ENCODE measurements around the gene SEC24B.
"Not testable (repeated sequence)": the region's sequence is repeated elsewhere in the genome, so short reads cannot be mapped to it uniquely, and the experiment has no call there.

The SEC24B gene

DNA sequence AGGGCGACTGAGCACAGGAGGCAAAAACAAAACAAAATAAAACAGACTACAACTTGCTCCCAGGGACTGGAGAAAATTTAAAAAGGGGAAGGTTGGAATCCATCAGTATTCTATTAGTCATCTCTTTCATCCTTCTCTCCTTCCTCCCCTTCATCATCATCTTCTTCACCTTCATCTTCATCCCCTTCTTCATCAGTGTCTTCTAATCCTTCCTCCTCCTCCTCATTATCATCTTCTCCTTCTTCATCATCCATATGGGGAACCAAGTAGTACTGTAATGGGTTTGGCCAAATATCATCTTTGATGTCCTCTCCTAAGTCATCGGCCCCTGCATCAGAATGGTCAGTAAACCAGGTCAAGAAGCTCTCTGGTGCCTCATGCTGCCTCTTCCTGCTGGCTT lies 119.5 kb downstream of the SEC24B start:
- H2BK12ac ChIP-seq (ENCODE audit: low read length in 2 of 2), result no peak overlapping the region
- no peak overlapping the region for H3K27ac ChIP-seq (ENCODE audit: low read length, poor library complexity, severe bottlenecking)
- H3K23ac ChIP-seq (ENCODE audit: low read length in 2 of 2), result no peak overlapping the region
- peaks cover 2 to 7% of the 10 kb centered on the region in 2 experiments for H3K36me3 ChIP-seq (ENCODE audit: control insufficient read depth in 1 of 2, insufficient read depth in 2 of 2, low read depth in 1 of 2, low read length in 2 of 2)
- H2AFZ ChIP-seq (ENCODE audit: low read depth, low read length), result no peak overlapping the region
- no peaks in the 10 kb centered on the region for H3K9me3 ChIP-seq (ENCODE audit: control insufficient read depth, low read length)
- H4K91ac ChIP-seq (ENCODE audit: low read length), result no peak overlapping the region
- H2AK5ac ChIP-seq (ENCODE audit: low read length, severe bottlenecking), result no peak overlapping the region
- H3K18ac ChIP-seq (ENCODE audit: low read depth in 1 of 2, low read length in 2 of 2), result no peak overlapping the region
- no peak overlapping the region for H3K4me2 ChIP-seq (ENCODE audit: low read length, poor library complexity, severe bottlenecking)
- H4K8ac ChIP-seq (ENCODE audit: low read length), result no peak overlapping the region
- no peak overlapping the region for H2BK15ac ChIP-seq (ENCODE audit: low read depth, poor library complexity, severe bottlenecking)
- H2BK5ac ChIP-seq (ENCODE audit: low read depth, low read length, poor library complexity, severe bottlenecking), result no peak overlapping the region
- no peak overlapping the region for H3K4ac ChIP-seq (ENCODE audit: low read depth in 1 of 2, low read length in 2 of 2)
- H3K27me3 ChIP-seq (ENCODE audit: control insufficient read depth in 1 of 2, insufficient read depth in 1 of 2, low read length in 2 of 2), result no peaks in the 10 kb centered on the region
- H3K79me1 ChIP-seq (replicated peaks; ENCODE audit: low read length, poor library complexity, severe bottlenecking), result no peaks in the 10 kb centered on the region
- peaks cover 2% of the 10 kb centered on the region for H3K4me1 ChIP-seq (ENCODE audit: control insufficient read depth, insufficient read depth, low read depth, low read length)
- 100% methylated on average over 1 of the region's 2 CpGs for WGBS
- DNase-seq, result no peak
- no peak overlapping the region for H2BK120ac ChIP-seq (ENCODE audit: low read depth, low read length)
- no peak overlapping the region for H3K9ac ChIP-seq (ENCODE audit: low read length)
- H3K14ac ChIP-seq (ENCODE audit: low read length in 2 of 2), result no peak overlapping the region
- H3K4me3 ChIP-seq (ENCODE audit: insufficient read depth in 1 of 2, low read depth in 1 of 2, low read length in 2 of 2), result no peak overlapping the region

- Histone ChIP-seq H3K36me3 (ENCODE audit: control insufficient read depth in 1 of 2, insufficient read depth in 2 of 2, low read depth in 1 of 2, low read length in 2 of 2) (peaks cover 0 to 7% of the 10 kb centered on the region in 2 experiments), H3K79me1 (replicated peaks; ENCODE audit: low read length, poor library complexity, severe bottlenecking) (no peaks in the 10 kb centered on the region), H4K8ac (ENCODE audit: low read length) (no peak overlapping the region), H3K27me3 (ENCODE audit: control insufficient read depth in 1 of 2, insufficient read depth in 1 of 2, low read length in 2 of 2) (no peaks in the 10 kb centered on the region), H2BK120ac (ENCODE audit: low read depth, low read length) (no peak overlapping the region), H4K91ac (ENCODE audit: low read length) (no peak overlapping the region), H3K18ac (ENCODE audit: low read depth in 1 of 2, low read length in 2 of 2) (no peak overlapping the region), H3K14ac (ENCODE audit: low read length in 2 of 2) (no peak overlapping the region), H2AK5ac (ENCODE audit: low read length, severe bottlenecking) (no peak overlapping the region), H3K9ac (ENCODE audit: low read length) (no peak overlapping the region), H3K9me3 (ENCODE audit: control insufficient read depth, low read length) (no peaks in the 10 kb centered on the region), H2BK15ac (ENCODE audit: low read depth, poor library complexity, severe bottlenecking) (no peak overlapping the region), H3K27ac (ENCODE audit: low read length, poor library complexity, severe bottlenecking) (no peak overlapping the region), H2AFZ (ENCODE audit: low read depth, low read length) (no peak overlapping the region), H2BK5ac (ENCODE audit: low read depth, low read length, poor library complexity, severe bottlenecking) (no peak overlapping the region), H2BK12ac (ENCODE audit: low read length in 2 of 2) (no peak overlapping the region), H3K4ac (ENCODE audit: low read depth in 1 of 2, low read length in 2 of 2) (no peak overlapping the region), H3K4me3 (ENCODE audit: insufficient read depth in 1 of 2, low read depth in 1 of 2, low read length in 2 of 2) (no peak overlapping the region), H3K23ac (ENCODE audit: low read length in 2 of 2) (no peak overlapping the region), H3K4me2 (ENCODE audit: low read length, poor library complexity, severe bottlenecking) (no peak overlapping the region), H3K4me1 (ENCODE audit: control insufficient read depth, insufficient read depth, low read depth, low read length) (peaks cover 3% of the 10 kb centered on the region)
- DNase-seq, result no peak
- 100% methylated on average over 2 of the region's 3 CpGs for WGBS
Observed at GRCh38 chr4:109554971-109555370, 121.4 kb downstream of the SEC24B start.

GRCh38 chr4:109557433-109557832 lies 123.8 kb downstream of the SEC24B start:
- WGBS, result over 99% methylated on average over 27 of the region's 28 CpGs
- H3K9me3 ChIP-seq (ENCODE audit: control insufficient read depth, low read length), result no peaks in the 10 kb centered on the region
- peaks cover 0 to 9% of the 10 kb centered on the region in 2 experiments for H3K36me3 ChIP-seq (ENCODE audit: control insufficient read depth in 1 of 2, insufficient read depth in 2 of 2, low read depth in 1 of 2, low read length in 2 of 2)
- H3K23ac ChIP-seq (ENCODE audit: low read length in 2 of 2), result no peak overlapping the region
- peaks cover 5% of the 10 kb centered on the region for H3K4me1 ChIP-seq (ENCODE audit: control insufficient read depth, insufficient read depth, low read depth, low read length)
- peaks cover under 1% of the 10 kb centered on the region for H3K79me1 ChIP-seq (replicated peaks; ENCODE audit: low read length, poor library complexity, severe bottlenecking)
- H2BK12ac ChIP-seq (ENCODE audit: low read length in 2 of 2), result no peak overlapping the region
- no peak overlapping the region for H4K8ac ChIP-seq (ENCODE audit: low read length)
- no peaks in the 10 kb centered on the region for H3K27me3 ChIP-seq (ENCODE audit: control insufficient read depth in 1 of 2, insufficient read depth in 1 of 2, low read length in 2 of 2)
- no peak for DNase-seq
- H3K4me3 ChIP-seq (ENCODE audit: insufficient read depth in 1 of 2, low read depth in 1 of 2, low read length in 2 of 2), result no peak overlapping the region
- no peak overlapping the region for H3K9ac ChIP-seq (ENCODE audit: low read length)
- H2BK5ac ChIP-seq (ENCODE audit: low read depth, low read length, poor library complexity, severe bottlenecking), result no peak overlapping the region
- no peak overlapping the region for H3K18ac ChIP-seq (ENCODE audit: low read depth in 1 of 2, low read length in 2 of 2)
- no peak overlapping the region for H3K14ac ChIP-seq (ENCODE audit: low read length in 2 of 2)
- no peak overlapping the region for H2AFZ ChIP-seq (ENCODE audit: low read depth, low read length)
- no peak overlapping the region for H3K4me2 ChIP-seq (ENCODE audit: low read length, poor library complexity, severe bottlenecking)
- H2BK120ac ChIP-seq (ENCODE audit: low read depth, low read length), result no peak overlapping the region
- H3K4ac ChIP-seq (ENCODE audit: low read depth in 1 of 2, low read length in 2 of 2), result no peak overlapping the region
- H4K91ac ChIP-seq (ENCODE audit: low read length), result no peak overlapping the region
- peak overlapping the region; percentile 19 for H2BK15ac ChIP-seq (ENCODE audit: low read depth, poor library complexity, severe bottlenecking)
- H3K27ac ChIP-seq (ENCODE audit: low read length, poor library complexity, severe bottlenecking), result no peak overlapping the region
- H2AK5ac ChIP-seq (ENCODE audit: low read length, severe bottlenecking), result no peak overlapping the region

DNA sequence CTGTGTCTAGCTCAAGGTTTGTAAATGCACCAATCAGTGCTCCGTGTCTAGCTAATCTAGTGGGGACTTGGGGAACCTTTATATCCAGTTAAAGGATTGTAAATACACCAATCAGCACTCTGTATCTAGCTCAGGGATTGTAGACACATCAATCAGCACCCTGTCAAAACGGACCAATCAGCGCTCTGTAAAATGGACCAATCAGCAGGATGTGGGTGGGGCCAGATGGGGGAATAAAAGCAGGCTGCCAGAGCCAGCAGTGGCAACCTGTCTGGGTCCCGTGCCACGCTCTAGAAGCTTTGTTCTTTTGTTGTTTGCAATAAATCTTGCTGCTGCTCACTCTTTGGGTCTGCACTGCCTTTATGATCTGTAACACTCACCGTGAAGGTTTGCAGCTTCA lies 124.5 kb downstream of the SEC24B start:
- H3K79me1 ChIP-seq (replicated peaks; ENCODE audit: low read length, poor library complexity, severe bottlenecking); H3K27ac ChIP-seq (ENCODE audit: low read length, poor library complexity, severe bottlenecking); H3K4ac ChIP-seq (ENCODE audit: low read depth in 1 of 2, low read length in 2 of 2): not testable (repeated sequence)

More for the DNA sequence above, 124.5 kb downstream of the SEC24B start:
- not testable (repeated sequence) for H3K9me3 ChIP-seq (ENCODE audit: control insufficient read depth, low read length); H2BK15ac ChIP-seq (ENCODE audit: low read depth, poor library complexity, severe bottlenecking); H2AFZ ChIP-seq (ENCODE audit: low read depth, low read length); DNase-seq; H2AK5ac ChIP-seq (ENCODE audit: low read length, severe bottlenecking); H3K4me1 ChIP-seq (ENCODE audit: control insufficient read depth, insufficient read depth, low read depth, low read length); H3K27me3 ChIP-seq (ENCODE audit: control insufficient read depth in 1 of 2, insufficient read depth in 1 of 2, low read length in 2 of 2); H3K36me3 ChIP-seq (ENCODE audit: control insufficient read depth in 1 of 2, insufficient read depth in 2 of 2, low read depth in 1 of 2, low read length in 2 of 2); H3K4me2 ChIP-seq (ENCODE audit: low read length, poor library complexity, severe bottlenecking); H2BK12ac ChIP-seq (ENCODE audit: low read length in 2 of 2); H3K9ac ChIP-seq (ENCODE audit: low read length); H2BK5ac ChIP-seq (ENCODE audit: low read depth, low read length, poor library complexity, severe bottlenecking); H4K8ac ChIP-seq (ENCODE audit: low read length); H3K14ac ChIP-seq (ENCODE audit: low read length in 2 of 2); H3K23ac ChIP-seq (ENCODE audit: low read length in 2 of 2); H3K18ac ChIP-seq (ENCODE audit: low read depth in 1 of 2, low read length in 2 of 2); H4K91ac ChIP-seq (ENCODE audit: low read length); H3K4me3 ChIP-seq (ENCODE audit: insufficient read depth in 1 of 2, low read depth in 1 of 2, low read length in 2 of 2); H2BK120ac ChIP-seq (ENCODE audit: low read depth, low read length)
- WGBS, result 93% methylated on average over 5 of the region's 6 CpGs

Data from mesenchymal stem cell (in vitro differentiated cells and primary cell).